Inflammatory macrophage treated with lipopolysaccharide for 4 hours (primary cell): Measurements from ENCODE around the gene ARNT2.

Experiments
- DNase-seq: peaks from one replicate; pipeline ENCODE4 v3.0.0-alpha.2; 2020

Gene ARNT2

GRCh38 chr15:80444680-80445251 lies 40.6 kb downstream of the ARNT2 start:
- no peak for DNase-seq

- DNase-seq: no peak
These were observed 41.3 kb downstream of the ARNT2 start for GRCh38 chr15:80445300-80446041.

- DNase-seq: no peak
These were observed 42.9 kb downstream of the ARNT2 start for GRCh38 chr15:80447077-80447476.

GRCh38 chr15:80449825-80450224 lies 45.6 kb downstream of the ARNT2 start:
- DNase-seq: no peak

- no peak for DNase-seq
These were observed 46.7 kb downstream of the ARNT2 start for GRCh38 chr15:80450811-80451321.

- DNase-seq: no peak
These were observed 48.0 kb downstream of the ARNT2 start for GRCh38 chr15:80452166-80452565.

- DNase-seq: no peak
These were observed 51.0 kb downstream of the ARNT2 start for GRCh38 chr15:80455051-80455648.

GRCh38 chr15:80455668-80456442 lies 51.7 kb downstream of the ARNT2 start:
- DNase-seq: peak; percentile 71

- no peak for DNase-seq
These were observed 52.6 kb downstream of the ARNT2 start for GRCh38 chr15:80456517-80457492.

- no peak for DNase-seq
These were observed 53.7 kb downstream of the ARNT2 start for GRCh38 chr15:80457896-80458295.

- no peak for DNase-seq
These were observed 54.4 kb downstream of the ARNT2 start for GRCh38 chr15:80458580-80458979.

- DNase-seq: peak; percentile 7
These were observed 55.2 kb downstream of the ARNT2 start for GRCh38 chr15:80459380-80459779.

- DNase-seq: no peak
These were observed 55.6 kb downstream of the ARNT2 start for GRCh38 chr15:80459818-80460217.

- peak; percentile 64 for DNase-seq
These were observed 57.3 kb downstream of the ARNT2 start for GRCh38 chr15:80461356-80462095.

- DNase-seq: no peak
These were observed 57.9 kb downstream of the ARNT2 start for GRCh38 chr15:80462111-80462510.

GRCh38 chr15:80462836-80463512 lies 58.8 kb downstream of the ARNT2 start:
- DNase-seq: no peak

- no peak for DNase-seq
These were observed 60.9 kb downstream of the ARNT2 start for GRCh38 chr15:80464951-80465625.

- no peak for DNase-seq
These were observed 61.4 kb downstream of the ARNT2 start for GRCh38 chr15:80465626-80466005.

- no peak for DNase-seq
These were observed 62.4 kb downstream of the ARNT2 start for GRCh38 chr15:80466543-80466942.

GRCh38 chr15:80467311-80467714 lies 63.1 kb downstream of the ARNT2 start:
- DNase-seq: no peak
